HL-60 (cell line): ENCODE results near the gene SIAE.

Experiments used
- DNase-seq, 2 experiments: peaks; one replicate each; pipeline ENCODE4 v3.0.0-alpha.2; 2010 to 2020; ENCODE audit warnings: low read depth in 1 of 2, low spot score in 1 of 2
- H3K27ac ChIP-seq: fragments of 250-450 bp; sonication (Bioruptor Pico); replicated peaks from 2 replicates; pipeline ENCODE4 v1.5.1; 2020; ENCODE audit warnings: mild to moderate bottlenecking, moderate library complexity
- H3K27me3 ChIP-seq: fragments of 250-450 bp; sonication (Bioruptor Pico); 2 replicates; pipeline ENCODE4 v1.5.1; 2021; ENCODE audit warnings: mild to moderate bottlenecking, moderate library complexity; ENCODE audit not compliant: insufficient read depth, poor library complexity, severe bottlenecking
- H3K4me3 ChIP-seq: replicated peaks from 2 replicates; pipeline ENCODE4 v1.5.1; 2011; ENCODE audit warnings: mild to moderate bottlenecking, control low read depth, low read length; ENCODE audit not compliant: insufficient read depth
- GABPA ChIP-seq: IDR thresholded peaks from 2 replicates; pipeline ENCODE4 v1.6.1; 2012; ENCODE audit warnings: low read depth
- POLR2AphosphoS5 ChIP-seq: IDR thresholded peaks from 2 replicates; pipeline ENCODE4 v1.6.1; 2012; ENCODE audit warnings: low read depth
- SPI1 ChIP-seq: IDR thresholded peaks from 2 replicates; pipeline ENCODE4 v1.6.1; 2012; ENCODE audit warnings: low read depth, mild to moderate bottlenecking, borderline replicate concordance
- TF ChIP-seq, protein P1 (sequence below): IDR thresholded peaks from 2 replicates; pipeline ENCODE4 v1.6.1; 2012; ENCODE audit warnings: low read depth; ENCODE audit not compliant: insufficient replicate concordance
- TF ChIP-seq, protein P2 (sequence below): IDR thresholded peaks from one replicate; pipeline ENCODE4 v1.5.1; 2011; ENCODE audit warnings: low read length, control low read depth, inconsistent platforms; ENCODE audit not compliant: insufficient read depth

SIAE gene

DNA sequence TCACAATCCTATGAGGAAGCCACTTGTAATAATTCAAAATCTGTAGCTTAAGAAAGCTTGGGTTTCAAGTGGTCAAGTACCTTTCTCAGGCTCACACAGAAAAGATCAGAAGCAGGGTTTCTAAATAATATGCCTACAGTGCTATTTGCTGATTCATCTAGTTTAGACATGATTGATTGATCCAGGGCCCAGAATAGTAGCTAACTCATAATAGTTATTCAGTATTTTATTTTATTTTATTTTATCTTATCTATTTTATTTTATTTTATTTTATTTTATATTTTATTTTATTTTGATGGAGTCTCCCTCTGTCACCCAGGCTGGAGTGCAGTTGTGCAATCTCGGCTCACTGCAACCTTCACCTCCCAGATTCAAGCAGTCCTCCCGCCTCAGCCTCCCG lies 78.2 kb downstream of the SIAE start:
- H3K27ac ChIP-seq = no peak overlapping the region
- TF ChIP-seq SPI1 = no peak
- no peak for TF ChIP-seq POLR2AphosphoS5
- no peak for TF ChIP-seq GABPA
- TF ChIP-seq, protein P1, sequence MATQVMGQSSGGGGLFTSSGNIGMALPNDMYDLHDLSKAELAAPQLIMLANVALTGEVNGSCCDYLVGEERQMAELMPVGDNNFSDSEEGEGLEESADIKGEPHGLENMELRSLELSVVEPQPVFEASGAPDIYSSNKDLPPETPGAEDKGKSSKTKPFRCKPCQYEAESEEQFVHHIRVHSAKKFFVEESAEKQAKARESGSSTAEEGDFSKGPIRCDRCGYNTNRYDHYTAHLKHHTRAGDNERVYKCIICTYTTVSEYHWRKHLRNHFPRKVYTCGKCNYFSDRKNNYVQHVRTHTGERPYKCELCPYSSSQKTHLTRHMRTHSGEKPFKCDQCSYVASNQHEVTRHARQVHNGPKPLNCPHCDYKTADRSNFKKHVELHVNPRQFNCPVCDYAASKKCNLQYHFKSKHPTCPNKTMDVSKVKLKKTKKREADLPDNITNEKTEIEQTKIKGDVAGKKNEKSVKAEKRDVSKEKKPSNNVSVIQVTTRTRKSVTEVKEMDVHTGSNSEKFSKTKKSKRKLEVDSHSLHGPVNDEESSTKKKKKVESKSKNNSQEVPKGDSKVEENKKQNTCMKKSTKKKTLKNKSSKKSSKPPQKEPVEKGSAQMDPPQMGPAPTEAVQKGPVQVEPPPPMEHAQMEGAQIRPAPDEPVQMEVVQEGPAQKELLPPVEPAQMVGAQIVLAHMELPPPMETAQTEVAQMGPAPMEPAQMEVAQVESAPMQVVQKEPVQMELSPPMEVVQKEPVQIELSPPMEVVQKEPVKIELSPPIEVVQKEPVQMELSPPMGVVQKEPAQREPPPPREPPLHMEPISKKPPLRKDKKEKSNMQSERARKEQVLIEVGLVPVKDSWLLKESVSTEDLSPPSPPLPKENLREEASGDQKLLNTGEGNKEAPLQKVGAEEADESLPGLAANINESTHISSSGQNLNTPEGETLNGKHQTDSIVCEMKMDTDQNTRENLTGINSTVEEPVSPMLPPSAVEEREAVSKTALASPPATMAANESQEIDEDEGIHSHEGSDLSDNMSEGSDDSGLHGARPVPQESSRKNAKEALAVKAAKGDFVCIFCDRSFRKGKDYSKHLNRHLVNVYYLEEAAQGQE = no peak
- no peak for DNase-seq
- no peak overlapping the region for H3K4me3 ChIP-seq
- peaks cover 5% of the 10 kb centered on the region for H3K27me3 ChIP-seq

DNA sequence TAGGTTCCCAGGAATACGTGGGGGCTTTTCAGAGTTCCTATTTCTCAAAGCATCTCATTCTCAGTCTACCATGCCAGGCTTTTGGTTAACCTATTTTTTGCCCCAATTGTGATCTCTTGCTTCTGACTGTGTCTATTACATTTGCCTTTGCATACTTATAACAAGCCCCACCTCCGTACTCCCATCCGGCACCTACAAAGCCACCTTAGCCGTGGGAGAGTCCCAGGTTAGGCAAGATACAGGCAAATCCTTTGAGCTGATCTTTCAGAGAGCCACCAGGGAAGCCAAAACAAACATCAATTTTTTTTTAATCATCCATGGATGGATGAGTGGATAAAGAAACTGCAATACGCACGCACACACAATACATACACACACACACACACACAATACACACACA lies 80.9 kb downstream of the SIAE start:
- no peak overlapping the region for H3K4me3 ChIP-seq
- DNase-seq = no peak
- peaks cover 5% of the 10 kb centered on the region for H3K27me3 ChIP-seq
- TF ChIP-seq, protein P2, sequence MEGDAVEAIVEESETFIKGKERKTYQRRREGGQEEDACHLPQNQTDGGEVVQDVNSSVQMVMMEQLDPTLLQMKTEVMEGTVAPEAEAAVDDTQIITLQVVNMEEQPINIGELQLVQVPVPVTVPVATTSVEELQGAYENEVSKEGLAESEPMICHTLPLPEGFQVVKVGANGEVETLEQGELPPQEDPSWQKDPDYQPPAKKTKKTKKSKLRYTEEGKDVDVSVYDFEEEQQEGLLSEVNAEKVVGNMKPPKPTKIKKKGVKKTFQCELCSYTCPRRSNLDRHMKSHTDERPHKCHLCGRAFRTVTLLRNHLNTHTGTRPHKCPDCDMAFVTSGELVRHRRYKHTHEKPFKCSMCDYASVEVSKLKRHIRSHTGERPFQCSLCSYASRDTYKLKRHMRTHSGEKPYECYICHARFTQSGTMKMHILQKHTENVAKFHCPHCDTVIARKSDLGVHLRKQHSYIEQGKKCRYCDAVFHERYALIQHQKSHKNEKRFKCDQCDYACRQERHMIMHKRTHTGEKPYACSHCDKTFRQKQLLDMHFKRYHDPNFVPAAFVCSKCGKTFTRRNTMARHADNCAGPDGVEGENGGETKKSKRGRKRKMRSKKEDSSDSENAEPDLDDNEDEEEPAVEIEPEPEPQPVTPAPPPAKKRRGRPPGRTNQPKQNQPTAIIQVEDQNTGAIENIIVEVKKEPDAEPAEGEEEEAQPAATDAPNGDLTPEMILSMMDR = no peak
- H3K27ac ChIP-seq = no peak overlapping the region

DNA sequence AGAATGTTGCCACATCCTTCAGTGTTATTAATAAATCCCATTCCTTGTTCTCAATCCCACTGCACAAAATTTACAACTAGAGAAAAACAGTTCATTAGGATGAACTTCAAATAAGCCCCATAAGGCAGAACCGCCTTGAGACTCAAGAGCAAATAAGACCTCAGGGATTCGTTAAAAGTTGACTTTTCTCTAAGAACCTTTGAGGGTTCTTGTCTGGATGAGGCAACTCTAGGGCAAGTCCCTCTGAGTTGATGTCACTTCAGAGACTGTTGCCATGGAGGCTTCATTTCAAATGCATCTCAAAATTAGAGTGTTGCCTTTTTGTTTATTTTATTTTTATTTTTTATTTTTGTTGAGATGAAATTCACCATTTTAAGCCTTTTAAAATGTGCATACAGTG lies 82.1 kb downstream of the SIAE start:
- H3K27me3 ChIP-seq = peaks cover 2% of the 10 kb centered on the region
- H3K4me3 ChIP-seq = no peak overlapping the region

DNA sequence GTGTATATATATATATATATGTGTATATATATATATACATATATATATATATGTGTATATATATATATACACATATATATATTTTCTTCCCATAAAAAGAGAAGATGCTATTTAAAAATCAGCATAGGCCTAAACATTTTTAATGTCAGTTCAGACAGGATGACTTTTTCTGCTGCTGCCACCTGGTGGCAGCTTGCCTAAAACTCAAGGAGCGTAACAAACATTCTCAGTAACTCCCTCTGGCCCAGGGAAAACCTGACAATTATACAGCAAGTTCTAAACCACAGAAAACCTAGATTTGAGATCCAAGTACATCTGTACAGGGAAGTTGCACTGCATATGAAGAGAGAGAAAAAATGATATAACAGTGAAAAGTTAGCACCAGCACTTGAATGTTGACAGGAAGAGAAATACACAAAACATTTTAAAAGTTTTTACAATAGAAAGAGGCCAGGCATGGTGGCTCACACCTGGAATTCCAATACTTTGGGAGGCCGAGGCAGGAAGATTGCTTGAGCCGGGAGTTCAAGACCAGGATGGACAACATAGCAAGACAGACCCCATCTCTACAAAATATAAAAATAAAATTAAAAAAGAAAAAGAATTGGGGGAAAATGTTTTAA lies 87.2 kb downstream of the SIAE start:
- DNase-seq = peak; percentile 10 to 18
- Histone ChIP-seq H3K4me3 (no peak overlapping the region), H3K27me3 (peaks cover 2% of the 10 kb centered on the region), H3K27ac (no peak overlapping the region)
- TF ChIP-seq, protein P1 = no peak
- TF ChIP-seq, protein P2 = peak; percentile 22

More for the DNA sequence above, 82.1 kb downstream of the SIAE start:
- no peak overlapping the region for H3K27ac ChIP-seq
- no peak for DNase-seq
- TF ChIP-seq, protein P2 = no peak
- no peak for TF ChIP-seq SPI1
- TF ChIP-seq, protein P1 = no peak
- TF ChIP-seq POLR2AphosphoS5 = no peak
- TF ChIP-seq GABPA = no peak
